Brain microvascular endothelial cell (primary cell): ENCODE measurements around the gene TENM3.

Source experiments
- DNase-seq: peaks from one replicate; pipeline ENCODE4 v3.0.0-alpha.2; 2020
- H3K27ac ChIP-seq: fragments of 250-450 bp; sonication (Bioruptor Pico); 2 replicates; pipeline ENCODE4 v1.5.1; 2020; ENCODE audit warnings: mild to moderate bottlenecking, moderate library complexity
- H3K27me3 ChIP-seq: fragments of 250-450 bp; sonication (Bioruptor Pico); replicated peaks from 2 replicates; pipeline ENCODE4 v1.5.1; 2020; ENCODE audit warnings: mild to moderate bottlenecking
- H3K36me3 ChIP-seq: fragments of 250-450 bp; sonication (Bioruptor Pico); replicated peaks from 2 replicates; pipeline ENCODE4 v1.5.1; 2020; ENCODE audit warnings: mild to moderate bottlenecking
- H3K4me3 ChIP-seq: 2 replicates; pipeline ENCODE4 v1.5.1; 2011; ENCODE audit warnings: low read depth, mild to moderate bottlenecking, control low read depth, low read length, moderate library complexity
- in situ Hi-C: cut with HindIII; loops from 2 replicates; pipeline ENCODE4 v1.10.0; 2017; ENCODE audit warnings: low sequenced_read_pairs, low pct_ligation_motif_present
- TF ChIP-seq, protein P1 (sequence below): IDR thresholded peaks from 2 replicates; pipeline ENCODE4 v1.5.1; 2011; ENCODE audit warnings: low read depth, mild to moderate bottlenecking, moderate library complexity, low read length, control low read depth, inconsistent platforms; ENCODE audit errors: missing control alignments

TENM3 gene

DNA sequence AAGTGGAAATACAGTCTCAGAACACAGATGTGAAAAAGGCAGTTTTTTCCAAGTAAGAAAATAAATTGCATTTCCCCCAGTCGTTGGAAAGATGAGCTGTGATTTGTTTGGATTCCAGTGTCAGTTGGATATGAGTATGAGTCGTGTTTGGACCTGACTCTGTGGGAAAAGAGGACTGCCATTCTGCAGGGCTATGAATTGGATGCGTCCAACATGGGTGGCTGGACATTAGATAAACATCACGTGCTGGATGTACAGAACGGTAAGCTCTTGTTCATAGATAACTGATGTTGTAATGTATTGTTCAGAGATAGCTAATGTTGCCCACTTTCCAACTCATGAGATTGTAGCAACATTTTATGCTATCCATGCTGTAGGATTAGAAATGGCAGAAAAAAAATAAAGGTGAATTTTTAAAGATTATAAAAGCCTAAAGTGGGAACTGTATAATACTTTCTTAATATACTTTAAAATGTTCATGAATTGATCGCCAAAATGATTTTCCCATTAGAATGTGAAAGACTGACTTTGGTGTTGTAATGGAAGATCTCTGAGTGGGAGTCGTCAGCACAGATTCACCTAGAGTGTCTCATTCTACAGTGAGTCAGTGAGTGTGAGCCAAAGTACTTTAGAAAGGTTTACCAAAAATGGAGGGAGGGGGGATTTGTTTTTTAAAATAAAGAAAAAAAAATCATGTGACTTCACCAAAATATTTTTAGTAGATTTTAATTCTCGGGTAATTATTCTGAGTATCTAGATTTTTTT, 495.3 kb downstream of the TENM3 start:
- TF ChIP-seq, protein P1, sequence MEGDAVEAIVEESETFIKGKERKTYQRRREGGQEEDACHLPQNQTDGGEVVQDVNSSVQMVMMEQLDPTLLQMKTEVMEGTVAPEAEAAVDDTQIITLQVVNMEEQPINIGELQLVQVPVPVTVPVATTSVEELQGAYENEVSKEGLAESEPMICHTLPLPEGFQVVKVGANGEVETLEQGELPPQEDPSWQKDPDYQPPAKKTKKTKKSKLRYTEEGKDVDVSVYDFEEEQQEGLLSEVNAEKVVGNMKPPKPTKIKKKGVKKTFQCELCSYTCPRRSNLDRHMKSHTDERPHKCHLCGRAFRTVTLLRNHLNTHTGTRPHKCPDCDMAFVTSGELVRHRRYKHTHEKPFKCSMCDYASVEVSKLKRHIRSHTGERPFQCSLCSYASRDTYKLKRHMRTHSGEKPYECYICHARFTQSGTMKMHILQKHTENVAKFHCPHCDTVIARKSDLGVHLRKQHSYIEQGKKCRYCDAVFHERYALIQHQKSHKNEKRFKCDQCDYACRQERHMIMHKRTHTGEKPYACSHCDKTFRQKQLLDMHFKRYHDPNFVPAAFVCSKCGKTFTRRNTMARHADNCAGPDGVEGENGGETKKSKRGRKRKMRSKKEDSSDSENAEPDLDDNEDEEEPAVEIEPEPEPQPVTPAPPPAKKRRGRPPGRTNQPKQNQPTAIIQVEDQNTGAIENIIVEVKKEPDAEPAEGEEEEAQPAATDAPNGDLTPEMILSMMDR, result no peak
- Histone ChIP-seq H3K27ac (no peak overlapping the region), H3K27me3 (no peaks in the 10 kb centered on the region), H3K4me3 (no peak overlapping the region), H3K36me3 (no peaks in the 10 kb centered on the region)
- in situ Hi-C loops, result no loop called here
- DNase-seq, result no peak

- in situ Hi-C loops, result no loop called here
- no peak overlapping the region for H3K4me3 ChIP-seq
Measured at GRCh38 chr4:182740256-182740655, 497.1 kb downstream of the TENM3 start.

DNA sequence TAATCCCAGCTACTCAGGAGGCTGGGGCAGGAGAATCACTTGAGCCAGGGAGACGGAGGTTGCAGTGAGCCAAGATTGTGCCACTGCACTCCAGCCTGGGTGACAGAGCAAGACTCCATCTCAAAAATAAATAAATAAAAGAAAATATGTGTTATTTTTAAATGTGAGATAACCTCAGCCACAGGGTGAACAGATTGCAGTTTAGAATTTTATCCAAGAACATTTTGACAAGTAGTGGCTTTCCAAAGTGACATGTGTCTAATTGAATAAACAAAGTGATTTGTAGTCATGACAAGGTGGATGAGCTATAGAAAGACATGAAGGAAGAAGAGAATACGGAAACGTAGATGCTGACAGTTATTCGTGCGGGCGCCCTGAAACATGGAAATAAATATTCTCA, 497.9 kb downstream of the TENM3 start:
- Histone ChIP-seq H3K27me3 (no peaks in the 10 kb centered on the region), H3K36me3 (no peaks in the 10 kb centered on the region), H3K4me3 (no peak overlapping the region), H3K27ac (no peak overlapping the region)
- DNase-seq, result no peak
- TF ChIP-seq, protein P1, result no peak
- in situ Hi-C loops, result no loop called here

More at GRCh38 chr4:182740256-182740655, 497.1 kb downstream of the TENM3 start:
- Histone ChIP-seq H3K27ac (no peak overlapping the region), H3K36me3 (no peaks in the 10 kb centered on the region), H3K27me3 (no peaks in the 10 kb centered on the region)
- no peak for DNase-seq
- TF ChIP-seq, protein P1, result no peak

- in situ Hi-C loops, result no loop called here
- Histone ChIP-seq H3K27me3 (no peaks in the 10 kb centered on the region), H3K4me3 (no peak overlapping the region), H3K27ac (no peak overlapping the region), H3K36me3 (no peaks in the 10 kb centered on the region)
- TF ChIP-seq, protein P1, result no peak
- DNase-seq, result no peak
Measured at GRCh38 chr4:182741914-182742313, 498.7 kb downstream of the TENM3 start.

DNA sequence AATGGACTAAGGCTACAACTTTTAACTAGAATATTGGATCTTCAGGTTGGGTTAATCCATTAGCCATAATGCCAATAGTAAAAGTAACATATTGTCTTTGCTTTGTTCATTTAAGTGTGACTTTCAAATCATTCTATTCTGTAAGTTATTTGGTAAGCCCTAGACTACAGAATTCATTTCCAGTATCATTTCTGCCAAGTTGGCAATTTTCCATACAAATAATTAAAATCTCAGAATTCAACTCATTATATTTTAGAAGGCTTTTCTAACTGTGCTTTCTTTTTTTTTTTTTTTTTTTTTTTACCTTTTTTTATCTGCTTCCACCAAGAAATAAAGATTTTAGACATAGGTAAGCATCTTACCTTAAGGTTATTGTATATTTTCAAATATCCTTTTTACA, 500.6 kb downstream of the TENM3 start:
- DNase-seq, result no peak
- Histone ChIP-seq H3K36me3 (no peaks in the 10 kb centered on the region), H3K4me3 (no peak overlapping the region), H3K27me3 (no peaks in the 10 kb centered on the region), H3K27ac (no peak overlapping the region)
- TF ChIP-seq, protein P1, result no peak
- in situ Hi-C loops, result no loop called here

DNA sequence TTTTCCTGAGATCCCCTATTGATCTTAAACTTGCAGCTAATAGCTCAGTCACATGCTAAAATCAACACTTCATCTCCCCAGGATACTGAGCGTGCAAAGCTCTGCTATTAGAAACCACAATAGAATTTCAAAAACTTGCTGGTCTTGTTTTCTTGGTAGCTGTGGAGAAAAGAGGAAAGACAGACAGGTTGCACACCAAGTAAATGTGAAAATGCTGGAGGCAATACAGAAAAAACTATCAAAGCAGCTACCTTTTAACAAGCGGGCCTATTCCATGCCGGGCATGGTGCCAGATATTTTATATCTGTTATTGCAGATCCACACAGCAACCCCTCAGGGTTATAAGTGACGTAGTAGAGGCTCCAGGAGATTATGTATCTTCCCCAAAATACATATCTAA, 502.0 kb downstream of the TENM3 start:
- H3K36me3 ChIP-seq, result no peaks in the 10 kb centered on the region
- TF ChIP-seq, protein P1, result no peak
- H3K27ac ChIP-seq, result no peak overlapping the region
- no peak overlapping the region for H3K4me3 ChIP-seq
- in situ Hi-C loops, result no loop called here
- H3K27me3 ChIP-seq, result no peaks in the 10 kb centered on the region
- peak; percentile 7 for DNase-seq
